ENCODE measurements around the gene NUDCD2.

DNA sequence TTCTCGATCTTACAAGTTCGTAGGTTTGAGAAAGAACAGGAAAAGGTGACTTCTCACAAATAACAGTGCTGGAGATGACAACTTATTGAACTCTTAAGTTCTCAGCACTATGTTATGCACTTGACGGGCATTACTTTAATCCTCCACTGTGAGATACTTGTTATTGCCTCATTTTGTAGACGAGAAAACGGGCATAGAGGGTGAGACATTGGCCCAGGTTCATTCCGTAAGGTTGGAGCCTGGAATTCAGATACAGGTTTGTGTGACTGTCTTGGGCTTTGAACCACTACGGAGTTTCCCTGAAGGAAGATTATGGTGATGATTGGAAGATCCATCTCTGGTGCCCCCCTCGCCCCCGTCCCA lies 46.2 kb upstream of the NUDCD2 start:
- TF ChIP-seq, protein P1, sequence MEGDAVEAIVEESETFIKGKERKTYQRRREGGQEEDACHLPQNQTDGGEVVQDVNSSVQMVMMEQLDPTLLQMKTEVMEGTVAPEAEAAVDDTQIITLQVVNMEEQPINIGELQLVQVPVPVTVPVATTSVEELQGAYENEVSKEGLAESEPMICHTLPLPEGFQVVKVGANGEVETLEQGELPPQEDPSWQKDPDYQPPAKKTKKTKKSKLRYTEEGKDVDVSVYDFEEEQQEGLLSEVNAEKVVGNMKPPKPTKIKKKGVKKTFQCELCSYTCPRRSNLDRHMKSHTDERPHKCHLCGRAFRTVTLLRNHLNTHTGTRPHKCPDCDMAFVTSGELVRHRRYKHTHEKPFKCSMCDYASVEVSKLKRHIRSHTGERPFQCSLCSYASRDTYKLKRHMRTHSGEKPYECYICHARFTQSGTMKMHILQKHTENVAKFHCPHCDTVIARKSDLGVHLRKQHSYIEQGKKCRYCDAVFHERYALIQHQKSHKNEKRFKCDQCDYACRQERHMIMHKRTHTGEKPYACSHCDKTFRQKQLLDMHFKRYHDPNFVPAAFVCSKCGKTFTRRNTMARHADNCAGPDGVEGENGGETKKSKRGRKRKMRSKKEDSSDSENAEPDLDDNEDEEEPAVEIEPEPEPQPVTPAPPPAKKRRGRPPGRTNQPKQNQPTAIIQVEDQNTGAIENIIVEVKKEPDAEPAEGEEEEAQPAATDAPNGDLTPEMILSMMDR (conservative IDR thresholded peaks at IDR 0.05; ENCODE audit: low read length): no peak; the same call in 1 of the 2 replicates
- no peak for TF ChIP-seq EZH2phosphoT487 (IDR thresholded peaks at IDR 0.05; ENCODE audit: borderline replicate concordance, low read depth, low read length)
